ENCODE data around the gene CYBA. TPM values are rescaled to one million over a fixed set of nuclear protein-coding genes. Genes with fewer than 3 reads are reported as not detected.

Gene CYBA
- polyA plus RNA-seq, 3 donors, result 1,168 to 2,376 (median 2,092) TPM

GRCh38 chr16:88622866-88623265, 28.0 kb downstream of the CYBA start:
- Histone ChIP-seq H3K9ac (ENCODE audit: insufficient read depth, low read length, poor library complexity, severe bottlenecking) (no peak overlapping the region), H3K4me1 (ENCODE audit: control insufficient read depth in 1 of 2, insufficient read depth in 2 of 2, low read length in 2 of 2) (no peaks in the 10 kb centered on the region), H3K4me2 (replicated peaks; ENCODE audit: extremely low read depth, low read length, poor library complexity, severe bottlenecking) (no peak overlapping the region), H3K36me3 (replicated peaks in 1 of 2; ENCODE audit: control insufficient read depth in 1 of 2, insufficient read depth in 2 of 2, low read length in 2 of 2) (peaks cover 72 to 92% of the 10 kb centered on the region in 2 donors), H3K4me3 (replicated peaks in 1 of 3; ENCODE audit: low read depth in 2 of 3, low read length in 3 of 3) (no peak overlapping the region), H3K27ac (ENCODE audit: low read depth in 1 of 2, low read length in 2 of 2) (no peak overlapping the region), H4K20me1 (ENCODE audit: insufficient read depth, low read length) (peaks cover 42% of the 10 kb centered on the region), H3K79me2 (ENCODE audit: insufficient read depth, low read length) (peaks cover 8% of the 10 kb centered on the region), H3K27me3 (ENCODE audit: control insufficient read depth in 2 of 2, insufficient read depth in 2 of 2, low read length in 2 of 2) (no peaks in the 10 kb centered on the region), H2AFZ (ENCODE audit: insufficient read depth, low read depth, low read length, poor library complexity, severe bottlenecking) (no peak overlapping the region), H3K9me3 (replicated peaks in 1 of 2; ENCODE audit: control insufficient read depth in 1 of 2, insufficient read depth in 1 of 2, low read length in 2 of 2) (no peaks in the 10 kb centered on the region)
- no peak for DNase-seq
- H3K9me3 Mint-ChIP-seq, result no peaks in the 10 kb centered on the region
- H3K27ac Mint-ChIP-seq, result peak overlapping the region in 3 of 7 donors; percentile 11 to 59 (median 15)
- H3K27me3 Mint-ChIP-seq (ENCODE audit: low read depth in 3 of 3), result peaks cover 0 to 2% (median 0%) of the 10 kb centered on the region in 3 donors
- H3K4me3 Mint-ChIP-seq, result no peak overlapping the region
- intact Hi-C loops (cut with micrococcal nuclease), result no loop called here
- TF ChIP-seq CTCF (IDR thresholded peaks at IDR 0.05), result no peak
- no peaks in the 10 kb centered on the region for H3K4me1 Mint-ChIP-seq
- WGBS (ENCODE audit: insufficient coverage), result 99% methylated on average over 23 of the region's 29 CpGs
- H3K36me3 Mint-ChIP-seq, result peaks cover 79 to 92% of the 10 kb centered on the region in 2 donors

- intact Hi-C loops (cut with micrococcal nuclease), result no loop called here
- no peak overlapping the region for H3K4me2 ChIP-seq (replicated peaks; ENCODE audit: extremely low read depth, low read length, poor library complexity, severe bottlenecking)
These were observed 28.7 kb downstream of the CYBA start for GRCh38 chr16:88622125-88622524.

More at GRCh38 chr16:88622125-88622524, 28.7 kb downstream of the CYBA start:
- Mint-ChIP-seq H3K9me3 (no peaks in the 10 kb centered on the region), H3K4me1 (no peaks in the 10 kb centered on the region), H3K27ac (peak overlapping the region in 1 of 7 donors; percentile 53), H3K27me3 (ENCODE audit: low read depth in 3 of 3) (peaks cover 0 to 2% (median 0%) of the 10 kb centered on the region in 3 donors), H3K4me3 (no peak overlapping the region), H3K36me3 (peaks cover 75 to 92% of the 10 kb centered on the region in 2 donors)
- H3K4me3 ChIP-seq (replicated peaks in 1 of 3; ENCODE audit: low read depth in 2 of 3, low read length in 3 of 3), result no peak overlapping the region
- 96% methylated on average over 14 of the region's 19 CpGs for WGBS (ENCODE audit: insufficient coverage)
- no peaks in the 10 kb centered on the region for H3K27me3 ChIP-seq (ENCODE audit: control insufficient read depth in 2 of 2, insufficient read depth in 2 of 2, low read length in 2 of 2)
- TF ChIP-seq CTCF (IDR thresholded peaks at IDR 0.05), result no peak
- no peaks in the 10 kb centered on the region for H3K9me3 ChIP-seq (replicated peaks in 1 of 2; ENCODE audit: control insufficient read depth in 1 of 2, insufficient read depth in 1 of 2, low read length in 2 of 2)
- H3K79me2 ChIP-seq (ENCODE audit: insufficient read depth, low read length), result peaks cover 8% of the 10 kb centered on the region
- H3K27ac ChIP-seq (ENCODE audit: low read depth in 1 of 2, low read length in 2 of 2), result no peak overlapping the region
- H3K9ac ChIP-seq (ENCODE audit: insufficient read depth, low read length, poor library complexity, severe bottlenecking), result no peak overlapping the region
- peaks cover 49% of the 10 kb centered on the region for H4K20me1 ChIP-seq (ENCODE audit: insufficient read depth, low read length)
- no peak overlapping the region for H2AFZ ChIP-seq (ENCODE audit: insufficient read depth, low read depth, low read length, poor library complexity, severe bottlenecking)
- DNase-seq, result no peak
- H3K36me3 ChIP-seq (replicated peaks in 1 of 2; ENCODE audit: control insufficient read depth in 1 of 2, insufficient read depth in 2 of 2, low read length in 2 of 2), result peaks cover 72 to 92% of the 10 kb centered on the region in 2 donors
- no peaks in the 10 kb centered on the region for H3K4me1 ChIP-seq (ENCODE audit: control insufficient read depth in 1 of 2, insufficient read depth in 2 of 2, low read length in 2 of 2)

Data from CD14-positive monocyte (primary cell).